ENCODE data around the gene RNASEH1.

RNASEH1 gene

DNA sequence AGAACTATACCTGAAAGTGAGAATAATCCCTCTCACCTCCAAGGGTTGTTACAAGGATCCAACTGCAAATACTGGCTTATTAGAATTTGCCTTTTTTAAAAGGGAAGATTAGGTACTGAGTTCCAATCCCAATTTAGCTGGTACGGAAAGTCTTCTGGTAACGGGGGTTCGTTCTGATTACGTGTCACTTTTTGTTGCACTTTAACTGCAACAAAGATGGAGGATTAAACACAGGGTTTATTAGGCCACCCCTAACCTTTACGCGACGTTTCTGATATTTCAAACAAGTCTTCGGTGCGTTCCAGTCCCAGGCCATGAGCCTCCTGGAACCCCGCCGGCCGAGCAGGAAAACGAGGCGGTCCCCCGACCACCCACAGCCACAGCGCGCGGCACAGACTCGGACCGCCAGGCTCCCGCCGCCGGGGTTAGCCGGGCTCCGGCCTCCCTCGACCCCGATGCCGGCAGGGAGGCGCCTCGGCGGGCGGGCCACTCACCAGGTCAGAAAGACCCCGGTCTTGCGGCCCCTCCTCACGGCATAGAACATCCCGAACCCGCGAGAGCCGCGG is 411 bp downstream of the RNASEH1 start:
- peaks cover 6 to 9% of the 10 kb centered on the region in 2 donors for H3K4me1 ChIP-seq (ENCODE audit: control insufficient read depth in 2 of 2, insufficient read depth in 2 of 2, low read length in 2 of 2)
- no peaks in the 10 kb centered on the region for H3K9me3 ChIP-seq (ENCODE audit: control insufficient read depth in 2 of 2, low read length in 2 of 2)
- H3K27me3 ChIP-seq (ENCODE audit: control insufficient read depth in 2 of 2, insufficient read depth in 2 of 2, low read length in 2 of 2) = no peaks in the 10 kb centered on the region
- H3K9ac ChIP-seq (ENCODE audit: low read depth in 1 of 2, low read length in 2 of 2) = peak overlapping the region; percentile 53 to 94
- peaks cover 15 to 18% of the 10 kb centered on the region in 2 donors for H3K36me3 ChIP-seq (ENCODE audit: control insufficient read depth in 2 of 2, insufficient read depth in 2 of 2, low read length in 2 of 2)
- H3K27ac ChIP-seq (ENCODE audit: low read depth in 2 of 2, low read length in 2 of 2) = peak overlapping the region; percentile 92 to 93
- H3K4me3 ChIP-seq (ENCODE audit: low read length in 2 of 2) = peak overlapping the region; percentile 67 to 78

DNA sequence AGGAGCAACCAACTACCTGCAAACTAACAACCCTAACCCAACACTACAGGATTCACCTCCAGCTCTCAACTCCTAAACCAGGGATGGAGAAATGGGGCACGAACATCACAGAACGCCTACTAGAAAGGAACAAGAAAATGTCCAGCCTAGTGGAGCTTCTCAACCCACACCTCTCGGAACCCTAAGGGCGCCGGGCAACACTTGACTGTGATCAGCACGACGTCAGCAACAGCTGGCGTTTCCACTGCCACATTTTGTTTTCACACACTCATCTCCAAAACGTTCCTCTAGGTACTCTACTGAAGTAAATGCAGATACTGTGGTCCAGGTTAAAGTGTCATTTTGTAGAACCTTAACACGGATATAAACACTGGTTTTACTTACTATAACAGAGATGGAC is 4.2 kb downstream of the RNASEH1 start:
- Histone ChIP-seq H3K4me3 (ENCODE audit: low read length in 2 of 2) (no peak overlapping the region), H3K9ac (ENCODE audit: low read depth in 1 of 2, low read length in 2 of 2) (no peak overlapping the region), H3K27me3 (ENCODE audit: control insufficient read depth in 2 of 2, insufficient read depth in 2 of 2, low read length in 2 of 2) (no peaks in the 10 kb centered on the region), H3K9me3 (ENCODE audit: control insufficient read depth in 2 of 2, low read length in 2 of 2) (no peaks in the 10 kb centered on the region), H3K27ac (ENCODE audit: low read depth in 2 of 2, low read length in 2 of 2) (no peak overlapping the region), H3K36me3 (ENCODE audit: control insufficient read depth in 2 of 2, insufficient read depth in 2 of 2, low read length in 2 of 2) (peaks cover 41 to 43% of the 10 kb centered on the region in 2 donors), H3K4me1 (ENCODE audit: control insufficient read depth in 2 of 2, insufficient read depth in 2 of 2, low read length in 2 of 2) (peaks cover 6 to 9% of the 10 kb centered on the region in 2 donors)

DNA sequence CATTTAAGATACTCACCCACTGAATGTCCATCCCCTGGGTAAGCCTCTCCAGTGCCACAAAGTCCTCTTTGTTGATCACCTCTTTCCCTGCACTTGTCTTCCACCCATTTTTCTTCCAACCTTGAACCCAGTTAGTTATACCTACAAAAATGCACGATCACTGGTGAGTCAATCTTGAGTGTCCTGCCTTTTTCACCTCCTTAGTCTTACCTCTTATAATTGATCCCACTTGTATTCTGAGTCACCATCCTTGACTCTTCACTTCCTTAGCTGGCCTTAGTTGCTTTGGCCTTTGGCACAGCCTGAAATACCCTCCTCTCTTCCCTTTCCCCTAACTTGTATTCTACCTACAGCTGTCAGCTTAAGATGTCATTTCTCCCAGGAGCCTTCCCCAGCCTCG is 10.2 kb downstream of the RNASEH1 start:
- Histone ChIP-seq H3K4me3 (ENCODE audit: low read length in 2 of 2) (no peak overlapping the region), H3K9me3 (ENCODE audit: control insufficient read depth in 2 of 2, low read length in 2 of 2) (no peaks in the 10 kb centered on the region), H3K36me3 (ENCODE audit: control insufficient read depth in 2 of 2, insufficient read depth in 2 of 2, low read length in 2 of 2) (peaks cover 75 to 76% of the 10 kb centered on the region in 2 donors), H3K27ac (ENCODE audit: low read depth in 2 of 2, low read length in 2 of 2) (no peak overlapping the region), H3K4me1 (ENCODE audit: control insufficient read depth in 2 of 2, insufficient read depth in 2 of 2, low read length in 2 of 2) (no peaks in the 10 kb centered on the region), H3K9ac (ENCODE audit: low read depth in 1 of 2, low read length in 2 of 2) (no peak overlapping the region), H3K27me3 (ENCODE audit: control insufficient read depth in 2 of 2, insufficient read depth in 2 of 2, low read length in 2 of 2) (no peaks in the 10 kb centered on the region)

DNA sequence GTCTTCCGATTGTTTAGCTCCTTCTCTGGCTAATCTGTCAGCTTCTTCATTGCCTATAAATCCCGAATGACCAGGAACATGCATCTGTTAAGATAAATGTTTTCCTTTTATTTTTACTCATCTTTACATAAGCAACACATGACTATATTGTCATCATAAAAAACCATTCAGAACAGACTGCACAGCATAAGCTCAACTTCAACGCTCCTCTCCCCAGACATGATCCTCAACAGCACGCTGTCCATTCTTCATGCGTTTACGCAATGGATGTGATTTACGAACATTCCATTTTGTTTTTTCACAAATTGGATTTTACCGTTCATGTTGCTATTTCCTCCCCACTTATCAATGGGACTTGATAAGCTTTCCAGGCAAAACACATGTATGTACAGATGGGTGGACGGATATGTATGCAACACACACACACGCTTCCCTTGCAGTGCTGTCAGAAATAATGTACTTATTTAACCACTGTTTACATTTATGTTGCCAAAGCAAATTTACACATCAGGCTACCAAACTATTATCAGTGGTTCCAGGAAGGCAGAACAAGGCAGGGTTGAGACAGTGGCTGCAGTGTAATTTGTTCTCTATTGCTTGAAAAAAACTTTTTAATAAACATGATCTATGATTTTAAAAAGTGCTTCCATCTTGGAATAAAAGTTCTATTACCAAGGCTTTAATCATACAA is 12.2 kb downstream of the RNASEH1 start:
- peaks cover 77 to 78% of the 10 kb centered on the region in 2 donors for H3K36me3 ChIP-seq (ENCODE audit: control insufficient read depth in 2 of 2, insufficient read depth in 2 of 2, low read length in 2 of 2)
- no peaks in the 10 kb centered on the region for H3K9me3 ChIP-seq (ENCODE audit: control insufficient read depth in 2 of 2, low read length in 2 of 2)
- no peak overlapping the region for H3K27ac ChIP-seq (ENCODE audit: low read depth in 2 of 2, low read length in 2 of 2)
- H3K9ac ChIP-seq (ENCODE audit: low read depth in 1 of 2, low read length in 2 of 2) = no peak overlapping the region
- no peaks in the 10 kb centered on the region for H3K27me3 ChIP-seq (ENCODE audit: control insufficient read depth in 2 of 2, insufficient read depth in 2 of 2, low read length in 2 of 2)
- no peak overlapping the region for H3K4me3 ChIP-seq (ENCODE audit: low read length in 2 of 2)
- no peaks in the 10 kb centered on the region for H3K4me1 ChIP-seq (ENCODE audit: control insufficient read depth in 2 of 2, insufficient read depth in 2 of 2, low read length in 2 of 2)

DNA sequence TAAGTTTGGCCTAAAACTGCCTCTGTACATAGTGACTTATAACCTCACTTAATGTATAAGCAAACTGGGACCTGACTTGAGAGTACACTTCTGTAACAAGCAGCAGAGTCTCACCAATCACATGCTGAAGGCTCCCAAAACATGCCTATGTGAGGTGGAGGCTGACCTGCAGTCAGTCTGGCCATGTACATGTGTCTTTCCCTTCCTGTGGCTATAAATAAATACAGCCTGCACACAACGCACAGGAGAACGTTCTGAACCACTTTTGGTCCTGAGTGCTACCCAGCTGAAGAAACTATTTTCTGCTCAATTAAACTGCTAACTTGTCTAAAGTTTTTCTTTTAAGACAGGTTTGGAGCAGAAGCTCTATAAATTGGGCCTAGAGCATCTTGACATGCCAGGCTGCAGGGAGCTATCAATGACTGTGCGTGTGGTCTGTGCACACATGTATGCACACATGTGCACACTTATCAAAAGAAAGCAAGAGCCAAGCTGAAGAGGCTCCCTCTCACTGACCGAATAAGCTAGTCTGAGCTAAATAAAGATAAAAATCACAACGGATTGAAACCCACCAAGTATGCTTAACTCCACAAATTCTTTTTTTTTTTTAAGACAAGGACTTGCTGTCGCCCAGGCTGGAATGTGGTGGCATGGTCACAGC is 15.0 kb downstream of the RNASEH1 start:
- Histone ChIP-seq H3K27me3 (ENCODE audit: control insufficient read depth in 2 of 2, insufficient read depth in 2 of 2, low read length in 2 of 2) (no peaks in the 10 kb centered on the region), H3K4me3 (ENCODE audit: low read length in 2 of 2) (no peak overlapping the region), H3K4me1 (ENCODE audit: control insufficient read depth in 2 of 2, insufficient read depth in 2 of 2, low read length in 2 of 2) (no peaks in the 10 kb centered on the region), H3K36me3 (ENCODE audit: control insufficient read depth in 2 of 2, insufficient read depth in 2 of 2, low read length in 2 of 2) (peaks cover 59 to 70% of the 10 kb centered on the region in 2 donors), H3K9me3 (ENCODE audit: control insufficient read depth in 2 of 2, low read length in 2 of 2) (no peaks in the 10 kb centered on the region), H3K9ac (ENCODE audit: low read depth in 1 of 2, low read length in 2 of 2) (no peak overlapping the region), H3K27ac (ENCODE audit: low read depth in 2 of 2, low read length in 2 of 2) (no peak overlapping the region)

DNA sequence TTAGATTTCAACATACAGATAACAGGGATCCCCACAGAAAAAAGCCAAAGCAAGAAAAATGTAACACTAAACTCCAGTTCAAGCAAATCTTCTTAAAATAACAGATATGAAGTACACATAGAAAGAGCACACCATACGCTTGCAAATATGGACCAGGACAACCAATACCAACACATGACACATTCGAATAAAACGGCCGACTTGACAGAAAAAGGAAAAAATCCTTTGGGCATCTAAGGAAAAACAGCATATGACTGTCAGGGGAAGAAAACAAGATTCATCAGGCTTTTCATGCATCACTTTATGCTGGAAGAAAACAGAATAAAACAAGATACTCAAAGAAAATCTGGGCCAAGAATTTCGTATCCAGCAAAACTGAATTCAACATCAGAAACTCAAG is 16.0 kb downstream of the RNASEH1 start:
- H3K9me3 ChIP-seq (ENCODE audit: control insufficient read depth in 2 of 2, low read length in 2 of 2) = no peaks in the 10 kb centered on the region
- H3K4me1 ChIP-seq (ENCODE audit: control insufficient read depth in 2 of 2, insufficient read depth in 2 of 2, low read length in 2 of 2) = no peaks in the 10 kb centered on the region
- H3K27me3 ChIP-seq (ENCODE audit: control insufficient read depth in 2 of 2, insufficient read depth in 2 of 2, low read length in 2 of 2) = no peaks in the 10 kb centered on the region
- no peak overlapping the region for H3K4me3 ChIP-seq (ENCODE audit: low read length in 2 of 2)
- H3K27ac ChIP-seq (ENCODE audit: low read depth in 2 of 2, low read length in 2 of 2) = no peak overlapping the region
- no peak overlapping the region for H3K9ac ChIP-seq (ENCODE audit: low read depth in 1 of 2, low read length in 2 of 2)
- H3K36me3 ChIP-seq (ENCODE audit: control insufficient read depth in 2 of 2, insufficient read depth in 2 of 2, low read length in 2 of 2) = peaks cover 52 to 63% of the 10 kb centered on the region in 2 donors

DNA sequence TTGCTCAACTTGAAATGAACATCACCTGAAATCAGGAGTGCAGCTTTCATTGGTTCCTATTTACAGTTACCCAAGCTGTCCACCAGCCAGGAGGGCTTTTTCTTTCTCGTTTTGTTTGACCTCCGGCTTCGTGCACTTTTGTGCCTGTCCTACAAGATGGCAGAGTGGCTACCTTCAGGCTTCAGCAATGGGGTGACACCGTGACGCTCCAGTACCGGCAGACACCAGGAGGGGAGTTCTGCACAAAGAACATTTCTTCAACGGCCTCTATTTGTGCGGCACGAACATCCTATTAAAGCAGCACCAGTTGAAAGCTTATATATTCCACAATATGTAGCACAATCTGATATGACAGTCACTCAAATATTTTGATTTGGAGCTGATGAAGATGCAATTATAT is 18.3 kb downstream of the RNASEH1 start:
- no peak overlapping the region for H3K27ac ChIP-seq (ENCODE audit: low read depth in 2 of 2, low read length in 2 of 2)
- H3K4me3 ChIP-seq (ENCODE audit: low read length in 2 of 2) = no peak overlapping the region
- H3K36me3 ChIP-seq (ENCODE audit: control insufficient read depth in 2 of 2, insufficient read depth in 2 of 2, low read length in 2 of 2) = peaks cover 32 to 43% of the 10 kb centered on the region in 2 donors

DNA sequence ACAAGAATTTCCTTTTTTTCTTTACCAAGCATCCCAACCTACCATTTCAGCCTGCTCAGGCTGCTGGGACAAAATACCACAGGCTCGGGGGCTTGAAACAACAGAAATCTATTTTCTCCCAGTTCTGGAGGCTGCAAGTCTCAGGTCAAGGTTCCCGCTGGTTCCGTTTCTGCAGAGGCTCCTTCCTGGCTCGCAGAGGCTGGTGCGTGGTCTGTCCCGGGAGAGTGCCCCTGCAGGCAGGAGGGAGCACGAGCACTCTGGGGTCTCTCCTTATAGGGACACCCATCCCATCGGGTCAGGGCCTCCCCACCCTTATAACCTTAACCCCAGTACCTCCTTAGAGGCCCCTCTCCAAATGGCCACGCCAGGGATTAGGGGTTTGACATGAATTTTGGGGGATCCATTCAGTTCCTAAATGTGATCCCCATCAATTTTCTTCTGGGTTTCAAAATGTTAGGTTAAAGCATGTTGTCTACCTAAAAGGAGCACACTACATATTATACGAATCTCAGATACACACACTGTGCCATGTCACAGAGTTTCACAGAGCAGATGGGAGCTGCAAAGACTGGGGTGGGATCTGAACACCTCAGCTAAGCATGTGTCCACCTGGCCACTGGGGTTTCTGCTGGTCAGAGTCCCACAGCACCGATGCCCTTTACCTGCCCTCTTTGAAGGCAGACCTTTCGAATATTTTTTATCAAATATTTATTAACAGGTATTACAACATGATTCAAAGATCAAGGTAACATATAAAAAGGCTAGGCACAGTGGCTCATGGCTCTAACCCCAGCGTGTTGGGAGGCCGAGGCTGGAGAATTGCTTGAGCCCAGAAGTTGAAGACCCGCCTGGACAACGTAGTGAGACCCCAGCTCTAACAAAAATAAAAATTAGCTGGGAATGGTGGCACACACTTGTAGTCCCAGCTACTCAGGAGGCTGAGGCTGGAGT is 21.2 kb downstream of the RNASEH1 start:
- Histone ChIP-seq H3K4me3 (ENCODE audit: low read length in 2 of 2) (peak overlapping the region; percentile 22 to 69), H3K36me3 (ENCODE audit: control insufficient read depth in 2 of 2, insufficient read depth in 2 of 2, low read length in 2 of 2) (peaks cover 8 to 19% of the 10 kb centered on the region in 2 donors), H3K9ac (ENCODE audit: low read depth in 1 of 2, low read length in 2 of 2) (peak overlapping the region; percentile 60 to 76), H3K27ac (ENCODE audit: low read depth in 2 of 2, low read length in 2 of 2) (peak overlapping the region; percentile 78 to 84), H3K9me3 (ENCODE audit: control insufficient read depth in 2 of 2, low read length in 2 of 2) (no peaks in the 10 kb centered on the region), H3K27me3 (ENCODE audit: control insufficient read depth in 2 of 2, insufficient read depth in 2 of 2, low read length in 2 of 2) (no peaks in the 10 kb centered on the region), H3K4me1 (ENCODE audit: control insufficient read depth in 2 of 2, insufficient read depth in 2 of 2, low read length in 2 of 2) (peaks cover 4 to 11% of the 10 kb centered on the region in 2 donors)

More for the DNA sequence above, 18.3 kb downstream of the RNASEH1 start:
- Histone ChIP-seq H3K27me3 (ENCODE audit: control insufficient read depth in 2 of 2, insufficient read depth in 2 of 2, low read length in 2 of 2) (no peaks in the 10 kb centered on the region), H3K9ac (ENCODE audit: low read depth in 1 of 2, low read length in 2 of 2) (no peak overlapping the region), H3K4me1 (ENCODE audit: control insufficient read depth in 2 of 2, insufficient read depth in 2 of 2, low read length in 2 of 2) (peaks cover 4 to 11% of the 10 kb centered on the region in 2 donors), H3K9me3 (ENCODE audit: control insufficient read depth in 2 of 2, low read length in 2 of 2) (no peaks in the 10 kb centered on the region)

DNA sequence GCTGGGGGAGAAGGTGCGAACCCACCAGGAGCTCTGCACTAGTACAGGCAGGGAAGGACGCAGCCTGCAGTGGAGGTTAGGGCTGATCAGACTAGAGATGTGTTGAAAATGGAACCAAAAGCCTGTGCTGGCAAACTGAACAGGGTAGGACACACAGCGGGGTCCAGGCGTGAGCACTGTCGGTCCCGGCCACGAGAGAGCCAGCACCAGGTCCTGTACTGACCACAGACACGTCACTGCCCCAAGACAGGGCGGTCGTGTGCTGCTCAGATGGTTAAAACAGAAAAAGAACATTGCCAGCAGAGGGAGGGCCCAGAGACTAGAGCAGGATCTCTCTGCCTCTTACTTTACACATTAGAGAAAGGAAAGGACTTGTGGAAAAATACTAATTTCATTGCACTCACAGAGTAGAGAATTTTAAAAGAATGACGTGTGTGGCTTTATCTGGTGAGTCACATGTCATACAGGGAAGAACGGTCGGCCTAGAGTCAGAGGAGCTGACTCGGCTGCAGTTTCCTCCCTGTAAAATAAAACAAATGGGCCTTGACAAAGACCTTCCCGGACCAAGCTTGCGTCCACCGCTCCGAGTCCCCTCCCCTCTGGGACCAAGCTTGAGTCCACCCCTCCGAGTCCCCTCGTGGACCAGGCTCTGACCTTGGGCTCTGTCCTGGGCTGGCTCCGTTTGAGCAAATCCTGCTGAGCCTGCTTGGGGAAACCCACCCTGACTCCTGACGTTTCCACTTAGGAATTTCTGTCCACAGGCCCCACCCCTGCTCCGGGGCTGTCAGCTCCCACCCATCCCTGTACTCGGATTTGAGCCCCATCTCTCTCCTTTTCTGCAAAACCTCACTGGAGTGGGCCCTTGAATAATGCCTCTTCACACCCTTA is 22.1 kb downstream of the RNASEH1 start:
- Histone ChIP-seq H3K27me3 (ENCODE audit: control insufficient read depth in 2 of 2, insufficient read depth in 2 of 2, low read length in 2 of 2) (no peaks in the 10 kb centered on the region), H3K36me3 (ENCODE audit: control insufficient read depth in 2 of 2, insufficient read depth in 2 of 2, low read length in 2 of 2) (peaks cover 3 to 12% of the 10 kb centered on the region in 2 donors), H3K27ac (ENCODE audit: low read depth in 2 of 2, low read length in 2 of 2) (peak overlapping the region; percentile 78 to 84), H3K9me3 (ENCODE audit: control insufficient read depth in 2 of 2, low read length in 2 of 2) (no peaks in the 10 kb centered on the region), H3K4me1 (ENCODE audit: control insufficient read depth in 2 of 2, insufficient read depth in 2 of 2, low read length in 2 of 2) (peaks cover 4 to 11% of the 10 kb centered on the region in 2 donors), H3K4me3 (ENCODE audit: low read length in 2 of 2) (peak overlapping the region; percentile 38 to 69), H3K9ac (ENCODE audit: low read depth in 1 of 2, low read length in 2 of 2) (peak overlapping the region; percentile 60 to 76)
